CD4-positive, alpha-beta T cell treated with Interleukin-4 for 1 hour (primary cell): ENCODE data around the gene TMCC2.
"Not testable (repeated sequence)": the region's sequence is repeated elsewhere in the genome, so short reads cannot be mapped to it uniquely, and the experiment has no call there.

Experiments
- DNase-seq, 2 donors: peaks; one replicate each; pipeline ENCODE4 v3.0.0-alpha.2; 2020 to 2022

Gene TMCC2

GRCh38 chr1:205216588-205216987 is 11.2 kb upstream of the TMCC2 start:
- no peak for DNase-seq

- no peak for DNase-seq
Observed at GRCh38 chr1:205217418-205217817, 10.3 kb upstream of the TMCC2 start.

- no peak for DNase-seq
Observed at GRCh38 chr1:205220421-205220820, 7.3 kb upstream of the TMCC2 start.

- no peak for DNase-seq
Observed at GRCh38 chr1:205224736-205225135, 3.0 kb upstream of the TMCC2 start.

- DNase-seq: no peak
Observed at GRCh38 chr1:205225901-205226765, 1.6 kb upstream of the TMCC2 start.

- peak in 1 of 2 donors; percentile 7 for DNase-seq
Observed at GRCh38 chr1:205226868-205227583, 720 bp upstream of the TMCC2 start.

GRCh38 chr1:205228093-205228521 is 361 bp downstream of the TMCC2 start:
- no peak for DNase-seq

GRCh38 chr1:205229399-205229871 is 1.7 kb downstream of the TMCC2 start:
- DNase-seq: peak; percentile 75 to 79

GRCh38 chr1:205229916-205230700 is 2.4 kb downstream of the TMCC2 start:
- DNase-seq: no peak

- DNase-seq: no peak
Observed at GRCh38 chr1:205230982-205231381, 3.2 kb downstream of the TMCC2 start.

GRCh38 chr1:205232127-205232820 is 4.5 kb downstream of the TMCC2 start:
- DNase-seq: no peak

- DNase-seq: no peak
Observed at GRCh38 chr1:205232945-205233397, 5.2 kb downstream of the TMCC2 start.

- DNase-seq: not testable (repeated sequence)
Observed at GRCh38 chr1:205233986-205234385, 6.2 kb downstream of the TMCC2 start.

- no peak for DNase-seq
Observed at GRCh38 chr1:205235951-205236350, 8.2 kb downstream of the TMCC2 start.

GRCh38 chr1:205236526-205236925 is 8.8 kb downstream of the TMCC2 start:
- DNase-seq: no peak

- no peak for DNase-seq
Observed at GRCh38 chr1:205236951-205237475, 9.3 kb downstream of the TMCC2 start.

- no peak for DNase-seq
Observed at GRCh38 chr1:205237526-205238484, 10.1 kb downstream of the TMCC2 start.

- no peak for DNase-seq
Observed at GRCh38 chr1:205239078-205239477, 11.3 kb downstream of the TMCC2 start.

GRCh38 chr1:205240118-205240517 is 12.4 kb downstream of the TMCC2 start:
- no peak for DNase-seq

GRCh38 chr1:205240569-205240968 is 12.8 kb downstream of the TMCC2 start:
- no peak for DNase-seq
